PC-9 (cell line): ENCODE results near the gene MTA1. TPM values are rescaled to one million over a fixed set of nuclear protein-coding genes. Genes with fewer than 3 reads are reported as not detected.

ENCODE experiments used
- BruUV-seq: library from RNA; stranded (reverse); fragments of 400-500 nt; replicated peaks from 2 replicates; lab custom pipeline; 2021; lab: Mats Ljungman, UMichigan
- CTCF ChIA-PET: fragments of 300-600 bp; sonication (Branson Sonifier 250); formaldehyde crosslinking; loops from one replicate; lab custom pipeline; 2022; ENCODE audit warnings: antibody characterized with exemption; lab: Charles Lee
- POLR2A ChIA-PET: fragments of 300-600 bp; sonication (Branson Sonifier 250); formaldehyde crosslinking; loops from one replicate; lab custom pipeline; 2022; ENCODE audit warnings: antibody characterized with exemption; ENCODE audit not compliant: unreplicated experiment; lab: Charles Lee
- DNase-seq, 2 experiments: peaks; one replicate each; pipeline versions ENCODE4 v3.0.0 to v3.0.0-alpha.2; 2015 to 2022; ENCODE audit warnings: mixed read lengths in 1 of 2
- H2AFZ ChIP-seq: fragments of 200-600 bp; sonication (generic); 2 replicates; pipeline ENCODE4 v1.8.1; 2017; ENCODE audit warnings: antibody characterized with exemption
- H3F3A ChIP-seq: fragments of 200-600 bp; sonication (generic); 2 replicates; pipeline ENCODE4 v1.8.1; 2017; ENCODE audit warnings: antibody characterized with exemption, mild to moderate bottlenecking, low read depth; ENCODE audit not compliant: insufficient read depth
- H3K27ac ChIP-seq: fragments of 200-600 bp; sonication (generic); 2 replicates; pipeline ENCODE4 v1.6.1; 2016; ENCODE audit warnings: mixed run types
- H3K27me3 ChIP-seq: fragments of 200-600 bp; sonication (generic); 2 replicates; pipeline ENCODE4 v1.6.1; 2016; ENCODE audit warnings: low read depth, mixed run types; ENCODE audit not compliant: insufficient read depth
- H3K36me3 ChIP-seq: fragments of 200-600 bp; sonication (generic); 2 replicates; pipeline ENCODE4 v1.6.1; 2016; ENCODE audit warnings: low read depth, mixed run types
- H3K4me1 ChIP-seq: fragments of 200-600 bp; sonication (generic); replicated peaks from 2 replicates; pipeline ENCODE4 v1.6.1; 2016; ENCODE audit warnings: mixed run types; ENCODE audit not compliant: insufficient read depth
- H3K4me2 ChIP-seq: fragments of 200-600 bp; sonication (generic); 2 replicates; pipeline ENCODE4 v1.6.1; 2017; ENCODE audit warnings: mixed run types
- H3K4me3 ChIP-seq: fragments of 200-600 bp; sonication (generic); 2 replicates; pipeline ENCODE4 v1.6.1; 2016; ENCODE audit warnings: mixed run types
- H3K79me2 ChIP-seq: fragments of 200-600 bp; sonication (generic); 2 replicates; pipeline ENCODE4 v1.6.1; 2017; ENCODE audit warnings: low read depth, mixed run types
- H3K9me2 ChIP-seq: fragments of 200-600 bp; sonication (generic); 2 replicates; pipeline ENCODE4 v1.8.1; 2017; ENCODE audit warnings: mild to moderate bottlenecking; ENCODE audit not compliant: insufficient read depth
- H3K9me3 ChIP-seq: fragments of 200-600 bp; sonication (generic); 2 replicates; pipeline ENCODE4 v1.8.1; 2016; ENCODE audit warnings: low read depth; ENCODE audit not compliant: insufficient read depth
- H4K20me1 ChIP-seq: fragments of 200-600 bp; sonication (generic); 2 replicates; pipeline ENCODE4 v1.8.1; 2017; ENCODE audit not compliant: insufficient read depth
- CTCF ChIP-seq: fragments of 200-600 bp; sonication (generic); conservative IDR thresholded peaks from 2 replicates; pipeline ENCODE4 v1.6.1; 2017; ENCODE audit warnings: mixed run types, antibody characterized with exemption, mild to moderate bottlenecking, moderate library complexity
- EZH2 ChIP-seq: fragments of 200-600 bp; sonication (generic); IDR thresholded peaks from 2 replicates; pipeline ENCODE4 v1.8.0; 2017; ENCODE audit warnings: antibody characterized with exemption, low read depth
- intact Hi-C: fragments of 100-400 bp; cut with micrococcal nuclease; formaldehyde crosslinking; loops from one replicate; pipeline ENCODE4 v1.10.0; 2022; ENCODE audit not compliant: unreplicated experiment
- total RNA-seq: library from RNA; stranded (reverse); gene quantifications from 2 replicates; pipeline ENCODE4 v1.2.3, GENCODE V29; 2021

MTA1 gene
- total RNA-seq, 1 experiment from 2014 or later, result 124 TPM

- no peak overlapping the region for H3K27ac ChIP-seq
- intact Hi-C loops, result no loop called here
- DNase-seq, result no peak
- no peak overlapping the region for H3K4me3 ChIP-seq
- H3K4me2 ChIP-seq, result no peak overlapping the region
- ChIA-PET POLR2A (no interaction called here), CTCF (no interaction called here)
- no peaks in the 10 kb centered on the region for H3K4me1 ChIP-seq
- no peak overlapping the region for H2AFZ ChIP-seq
- H3K9me2 ChIP-seq, result no peaks in the 10 kb centered on the region
- H3K27me3 ChIP-seq, result no peaks in the 10 kb centered on the region
- no peaks in the 10 kb centered on the region for H3K79me2 ChIP-seq
- no peaks in the 10 kb centered on the region for H3K36me3 ChIP-seq
- no TSS peak for BruUV-seq
- TF ChIP-seq EZH2 (no peak), CTCF (no peak)
- H3K9me3 ChIP-seq, result no peaks in the 10 kb centered on the region
- no peaks in the 10 kb centered on the region for H3F3A ChIP-seq
- H4K20me1 ChIP-seq, result peaks cover 11% of the 10 kb centered on the region
These were observed 34.2 kb downstream of the MTA1 start for GRCh38 chr14:105453847-105454246.

GRCh38 chr14:105455086-105455640 lies 35.5 kb downstream of the MTA1 start:
- POLR2A ChIA-PET, result no interaction called here
- BruUV-seq, result no TSS peak

GRCh38 chr14:105455766-105456660 lies 36.4 kb downstream of the MTA1 start:
- no peaks in the 10 kb centered on the region for H3K9me3 ChIP-seq
- no peak for TF ChIP-seq EZH2
- no peak for TF ChIP-seq CTCF
- H3K27me3 ChIP-seq, result no peaks in the 10 kb centered on the region
- BruUV-seq, result no TSS peak
- no peak overlapping the region for H2AFZ ChIP-seq
- no peaks in the 10 kb centered on the region for H3K79me2 ChIP-seq
- H3K36me3 ChIP-seq, result no peaks in the 10 kb centered on the region
- H3F3A ChIP-seq, result no peaks in the 10 kb centered on the region
- ChIA-PET CTCF (no interaction called here), POLR2A (no interaction called here)
- no peaks in the 10 kb centered on the region for H3K4me1 ChIP-seq
- no peak overlapping the region for H3K4me2 ChIP-seq
- H3K4me3 ChIP-seq, result no peak overlapping the region
- intact Hi-C loops, result no loop called here
- H3K27ac ChIP-seq, result no peak overlapping the region
- no peak for DNase-seq
- H4K20me1 ChIP-seq, result peaks cover 4% of the 10 kb centered on the region
- no peaks in the 10 kb centered on the region for H3K9me2 ChIP-seq

More at GRCh38 chr14:105455086-105455640, 35.5 kb downstream of the MTA1 start:
- no peak overlapping the region for H3K27ac ChIP-seq
- TF ChIP-seq CTCF, result no peak
- no peak for TF ChIP-seq EZH2
- H4K20me1 ChIP-seq, result peaks cover 4% of the 10 kb centered on the region; the same call in 1 of the 2 replicates
- no peaks in the 10 kb centered on the region for H3K27me3 ChIP-seq
- H3F3A ChIP-seq, result no peaks in the 10 kb centered on the region
- no peak overlapping the region for H2AFZ ChIP-seq
- no peaks in the 10 kb centered on the region for H3K4me1 ChIP-seq
- DNase-seq, result no peak
- H3K79me2 ChIP-seq, result no peaks in the 10 kb centered on the region
- no peak overlapping the region for H3K4me3 ChIP-seq
- CTCF ChIA-PET, result no interaction called here
- H3K4me2 ChIP-seq, result no peak overlapping the region
- intact Hi-C loops, result no loop called here
- H3K9me3 ChIP-seq, result no peaks in the 10 kb centered on the region
- no peaks in the 10 kb centered on the region for H3K9me2 ChIP-seq
- no peaks in the 10 kb centered on the region for H3K36me3 ChIP-seq
